K562 (cell line): ENCODE results near the gene LENEP. TPM values are rescaled to one million over a fixed set of nuclear protein-coding genes. Genes with fewer than 3 reads are reported as not detected.

Source experiments
- ATAC-seq: fragments of 200-7000 bp; cut with Tn5 transposase; 3 replicates; pipeline ENCODE4 v1.9.1; 2020; ENCODE audit warnings: moderate library complexity
- BruUV-seq: library from RNA; stranded (reverse); fragments of 400-500 nt; replicated peaks from 2 replicates; lab custom pipeline; 2021; lab: Mats Ljungman, UMichigan
- CTCF ChIA-PET: fragments of 300-600 bp; formaldehyde crosslinking; extraction: SDS; loops from one replicate; lab custom pipeline; 2021; ENCODE audit warnings: low intra/inter-chr PET ratio; lab: Yijun Ruan, JAX
- POLR2A ChIA-PET: fragments of 300-600, 350-650 bp; sonication (Branson Sonifier 250); formaldehyde crosslinking; extraction: SDS; loops from one replicate; lab custom pipeline; 2021; ENCODE audit warnings: antibody characterized with exemption, inconsistent platforms; lab: Yijun Ruan, JAX
- DNase-seq, 4 experiments: peaks; one replicate each; pipeline versions ENCODE4 v3.0.0 to v3.0.0-alpha.2; 2011 to 2018; ENCODE audit warnings: low spot score in 3 of 4, mixed read lengths in 3 of 4; ENCODE audit errors: extremely low read depth in 1 of 4
- FAIRE-seq: peaks from 2 replicates; lab custom pipeline; 2011; peaks lifted over from hg19 to GRCh38; lab: Jason Lieb, UNC
- H2AFZ ChIP-seq: 2 replicates; pipeline ENCODE4 v1.6.0; 2011; ENCODE audit warnings: low read depth, low read length, control low read depth, inconsistent platforms
- H3K27ac ChIP-seq: fragments of 200-600 bp; 3 replicates; pipeline ENCODE4 v1.8.0; 2011; ENCODE audit warnings: low read depth, mild to moderate bottlenecking, control low read depth, inconsistent platforms, low read length, moderate library complexity, mixed read lengths; ENCODE audit errors: extremely low read depth
- H3K27me3 ChIP-seq, 2 experiments: fragments of 300-600 bp in 1 of 2; 2 replicates in 1 of 2; 3 replicates in 1 of 2; pipeline versions ENCODE4 v1.6.0 to v1.8.0; 2011; ENCODE audit warnings: inconsistent platforms in 2 of 2, low read length in 2 of 2, mild to moderate bottlenecking in 1 of 2, mixed read lengths in 1 of 2, moderate library complexity in 1 of 2; ENCODE audit not compliant: control insufficient read depth in 2 of 2, insufficient read depth in 2 of 2
- H3K36me3 ChIP-seq: fragments of 300-600 bp; 3 replicates; pipeline ENCODE4 v1.8.0; 2011; ENCODE audit warnings: mild to moderate bottlenecking, low read length, inconsistent platforms; ENCODE audit not compliant: control insufficient read depth, insufficient read depth
- H3K4me1 ChIP-seq, 2 experiments: fragments of 200-600 bp in 1 of 2; replicated peaks in 1 of 2; 2 replicates in 1 of 2; 3 replicates in 1 of 2; pipeline versions ENCODE4 v1.5.1 to v1.8.0; 2011; ENCODE audit warnings: inconsistent platforms in 2 of 2, low read length in 2 of 2, mild to moderate bottlenecking in 1 of 2, mixed read lengths in 1 of 2, moderate library complexity in 1 of 2; ENCODE audit not compliant: control insufficient read depth in 2 of 2, insufficient read depth in 2 of 2
- H3K4me2 ChIP-seq: 2 replicates; pipeline ENCODE4 v1.6.1; 2011; ENCODE audit warnings: low read length, control low read depth, inconsistent platforms, mixed read lengths; ENCODE audit not compliant: insufficient read depth
- H3K4me3 ChIP-seq: fragments of 200-600 bp; sonication (generic), shearing (Covaris generic); 2 replicates; pipeline ENCODE4 v1.5.1; 2016; ENCODE audit warnings: control low read depth, inconsistent platforms
- H3K79me2 ChIP-seq: fragments of 200-600 bp; 3 replicates; pipeline ENCODE4 v1.8.0; 2011; ENCODE audit warnings: low read length, inconsistent platforms; ENCODE audit not compliant: control insufficient read depth, insufficient read depth
- H3K9ac ChIP-seq, 2 experiments: 2 replicates each; pipeline versions ENCODE4 v1.6.0 to v1.6.1; 2011; ENCODE audit warnings: low read depth in 2 of 2, low read length in 2 of 2, control low read depth in 1 of 2, inconsistent platforms in 1 of 2, mild to moderate bottlenecking in 1 of 2, mixed read lengths in 1 of 2; ENCODE audit not compliant: insufficient read depth in 1 of 2
- H3K9me1 ChIP-seq: one replicate; pipeline ENCODE4 v1.6.0; 2011; ENCODE audit warnings: inconsistent platforms, mild to moderate bottlenecking, low read length, moderate library complexity; ENCODE audit not compliant: control insufficient read depth, insufficient read depth
- H3K9me3 ChIP-seq: replicated peaks from 2 replicates; pipeline ENCODE4 v1.5.1; 2011; ENCODE audit warnings: low read depth, low read length, inconsistent platforms; ENCODE audit not compliant: control insufficient read depth, insufficient read depth
- H4K20me1 ChIP-seq: replicated peaks from 2 replicates; pipeline ENCODE4 v1.6.1; 2011; ENCODE audit warnings: low read length, inconsistent platforms, mixed read lengths; ENCODE audit not compliant: control insufficient read depth, insufficient read depth
- POLR2G ChIP-seq: fragments of 200-400 bp; formaldehyde crosslinking; IDR thresholded peaks from 2 replicates; pipeline ENCODE4 v1.6.1; 2017; ENCODE audit warnings: low read depth, mild to moderate bottlenecking, antibody characterized with exemption, low read length, moderate library complexity
- WGBS: fragments of 100-300 bp; shearing (Covaris generic); methylation state at CpG from one replicate; pipeline ENCODE4 v1.1.6; 2016; ENCODE audit warnings: low coverage, mixed read lengths; ENCODE audit not compliant: insufficient coverage; ENCODE audit errors: missing lambda C conversion rate; 5-methylcytosine and 5-hydroxymethylcytosine counted together
- in situ Hi-C: fragments of 300-500 bp; cut with MboI; formaldehyde crosslinking; loops from 4 replicates; pipeline ENCODE4 v1.15.0; 2018; ENCODE audit warnings: inconsistent platforms, mixed read lengths
- intact Hi-C: fragments of 100-400 bp; cut with micrococcal nuclease; formaldehyde crosslinking; loops from 2 replicates; pipeline ENCODE4 v1.14.2; 2022
- polyA plus RNA-seq, 8 experiments: library from polyadenylated mRNA; depleted of rRNA in 4 of 8; stranded (reverse) in 5 of 8; unstranded in 3 of 8; fragments of >200 nt; fragmentation: Nextera tagmentation in 2 of 8; fragmentation: Illumina TruSeq in 1 of 8; extraction: Ambion mirVana in 2 of 8; extraction: Trizol in 1 of 8; gene quantifications; 2 replicates each; pipeline versions ENCODE4 v1.2.1 to v1.2.3, GENCODE V29; 2011 to 2014; ENCODE audit warnings: inconsistent platforms in 1 of 8, missing spikeins in 1 of 8
- total RNA-seq, 7 experiments: library from RNA; depleted of rRNA in 6 of 7; stranded (reverse); fragments of >200 nt in 6 of 7; fragmentation: Illumina TruSeq in 2 of 7; extraction: Trizol in 2 of 7; gene quantifications; 2 replicates each; pipeline versions ENCODE4 v1.2.1 to v1.2.3, GENCODE V29; 2011 to 2021; ENCODE audit warnings: low replicate concordance in 1 of 7
- TF ChIP-seq, protein P1 (sequence below): fragments of 450-650 bp; IDR thresholded peaks from 2 replicates; pipeline ENCODE4 v1.6.1; 2016; ENCODE audit warnings: antibody characterized with exemption

LENEP gene
- total and polyA plus RNA-seq, 9 of the 15 experiments (the other 6 are each of a cell fraction or from before 2014, with no cell fraction given), result 0.23 to 0.87 (median 0.67) TPM; not detected in 5

DNA sequence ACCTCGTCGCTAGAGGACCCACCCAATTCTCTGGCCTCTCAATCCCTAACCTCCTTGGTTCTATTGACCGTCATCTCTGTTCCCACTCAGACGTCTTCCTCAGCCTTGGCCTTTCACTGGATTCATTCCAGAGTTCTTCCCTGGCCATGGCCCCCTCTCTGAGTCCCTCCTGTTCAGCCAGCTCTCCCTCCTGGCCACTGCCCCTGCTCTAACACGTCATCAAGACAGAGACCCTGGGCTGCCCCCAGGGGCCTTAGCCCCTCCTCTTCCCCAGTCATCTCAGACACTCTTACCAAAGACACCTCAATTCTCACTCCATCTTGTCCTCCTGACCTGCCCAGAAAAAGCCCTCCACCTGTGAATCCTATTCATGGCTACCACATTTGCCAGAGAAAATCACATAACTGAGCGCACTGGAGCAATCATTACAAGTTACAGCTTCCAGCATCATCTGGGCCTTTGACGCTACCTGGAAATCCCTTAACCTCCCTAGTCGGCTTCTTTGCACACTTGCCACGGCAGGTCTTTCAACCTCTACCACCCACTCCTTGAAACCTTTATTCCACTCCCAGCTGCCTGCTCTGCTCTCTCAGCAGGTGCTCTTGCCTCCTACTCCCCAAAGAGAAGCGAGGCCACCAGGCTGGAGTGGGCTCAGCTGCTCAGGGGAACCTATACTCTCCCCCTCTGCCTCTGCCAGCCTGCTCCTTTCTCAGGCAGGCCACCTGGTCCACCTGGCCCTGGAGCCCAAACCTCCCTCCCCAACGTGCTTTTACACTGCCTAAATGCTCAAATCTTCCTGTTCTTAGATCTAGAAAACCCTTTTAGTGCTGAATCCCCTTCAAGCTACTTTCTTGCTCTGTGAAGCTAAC lies 26.2 kb downstream of the LENEP start:
- Histone ChIP-seq H3K9me1 (no peaks in the 10 kb centered on the region), H3K27me3 (no peaks in the 10 kb centered on the region), H3K9ac (peak overlapping the region in 1 of 2 experiments; percentile 51; a peak in 2 of 4 replicates), H3K36me3 (peaks cover 33% of the 10 kb centered on the region; the same call in 2 of the 3 replicates), H4K20me1 (no peaks in the 10 kb centered on the region), H3K9me3 (no peaks in the 10 kb centered on the region), H3K4me2 (no peak overlapping the region), H3K79me2 (0 out of 3 replicates have a peak, but pooled peaks cover under 1% of the 10 kb centered on the region), H3K4me3 (no peak overlapping the region), H2AFZ (no peak overlapping the region), H3K27ac (no peak overlapping the region), H3K4me1 (peaks cover 20 to 45% of the 10 kb centered on the region in 2 experiments)
- TF ChIP-seq, protein P1, sequence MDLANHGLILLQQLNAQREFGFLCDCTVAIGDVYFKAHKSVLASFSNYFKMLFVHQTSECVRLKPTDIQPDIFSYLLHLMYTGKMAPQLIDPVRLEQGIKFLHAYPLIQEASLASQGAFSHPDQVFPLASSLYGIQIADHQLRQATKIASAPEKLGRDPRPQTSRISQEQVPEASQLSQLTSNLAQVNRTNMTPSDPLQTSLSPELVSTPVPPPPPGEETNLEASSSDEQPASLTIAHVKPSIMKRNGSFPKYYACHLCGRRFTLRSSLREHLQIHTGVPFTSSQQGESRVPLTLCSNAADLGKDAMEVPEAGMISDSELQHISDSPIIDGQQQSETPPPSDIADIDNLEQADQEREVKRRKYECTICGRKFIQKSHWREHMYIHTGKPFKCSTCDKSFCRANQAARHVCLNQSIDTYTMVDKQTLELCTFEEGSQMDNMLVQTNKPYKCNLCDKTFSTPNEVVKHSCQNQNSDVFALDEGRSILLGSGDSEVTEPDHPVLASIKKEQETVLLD, result no peak
- 0 out of 2 replicates have a peak, but pooled peaks have one; percentile 17 for TF ChIP-seq POLR2G
- 71% methylated on average over 11 of the region's 11 CpGs for WGBS
- FAIRE-seq, result no peak
- no peak for DNase-seq
- CTCF ChIA-PET, result no interaction called here
- BruUV-seq, result no TSS peak
- ATAC-seq, result no peak
- POLR2A ChIA-PET, result interaction anchor here (0.6 to 2.2 kb wide), 9 partner anchors 8 to 154 kb away, joined by 3 to 8 read pairs (median 3); partner anchors contain the start of genes DCST1, DCST2 and PBXIP1
- in situ Hi-C loops (no loop called here), intact Hi-C loops (no loop called here)
